Epithelial cell of proximal tubule (primary cell): ENCODE data around the gene NTM. TPM values are rescaled to one million over a fixed set of nuclear protein-coding genes. Genes with fewer than 3 reads are reported as not detected.

Experiments used
- DNase-seq: peaks from one replicate; pipeline ENCODE4 v3.0.0-alpha.2; 2011; ENCODE audit warnings: low read depth
- H3K4me3 ChIP-seq: 2 replicates; pipeline ENCODE4 v1.5.1; 2011; ENCODE audit warnings: low read depth, mild to moderate bottlenecking, low read length
- total RNA-seq: library from RNA; depleted of rRNA; stranded (reverse); fragments of >200 nt; gene quantifications from 2 replicates; pipeline ENCODE4 v1.2.3, GENCODE V29; 2015
- TF ChIP-seq, protein P1 (sequence below): conservative IDR thresholded peaks from 2 replicates; pipeline ENCODE4 v1.5.1; 2012; ENCODE audit warnings: low read depth, mild to moderate bottlenecking, low read length

Gene NTM
- total RNA-seq, 1 donor from 2014 or later = 5.3 TPM

DNA sequence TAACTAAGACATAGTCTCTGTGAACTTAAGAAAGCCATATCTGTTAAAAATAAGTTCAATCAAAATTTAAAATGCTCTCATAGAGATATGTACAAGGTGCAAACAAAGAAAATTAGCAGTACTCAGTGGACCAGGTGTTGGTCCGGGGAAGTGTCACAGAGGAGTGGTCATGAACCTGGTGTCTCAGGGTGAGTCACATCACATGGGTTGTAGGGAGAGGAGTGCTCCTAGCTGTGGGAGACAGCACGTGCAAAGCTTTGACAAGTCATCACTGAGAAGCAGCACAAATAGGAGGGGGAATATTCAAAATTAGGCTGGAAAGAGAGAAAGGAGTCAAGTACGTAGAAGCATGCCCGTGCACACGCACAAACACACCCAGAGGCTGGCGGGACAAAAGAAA is 438.1 kb downstream of the NTM start:
- DNase-seq = no peak
- TF ChIP-seq, protein P1, sequence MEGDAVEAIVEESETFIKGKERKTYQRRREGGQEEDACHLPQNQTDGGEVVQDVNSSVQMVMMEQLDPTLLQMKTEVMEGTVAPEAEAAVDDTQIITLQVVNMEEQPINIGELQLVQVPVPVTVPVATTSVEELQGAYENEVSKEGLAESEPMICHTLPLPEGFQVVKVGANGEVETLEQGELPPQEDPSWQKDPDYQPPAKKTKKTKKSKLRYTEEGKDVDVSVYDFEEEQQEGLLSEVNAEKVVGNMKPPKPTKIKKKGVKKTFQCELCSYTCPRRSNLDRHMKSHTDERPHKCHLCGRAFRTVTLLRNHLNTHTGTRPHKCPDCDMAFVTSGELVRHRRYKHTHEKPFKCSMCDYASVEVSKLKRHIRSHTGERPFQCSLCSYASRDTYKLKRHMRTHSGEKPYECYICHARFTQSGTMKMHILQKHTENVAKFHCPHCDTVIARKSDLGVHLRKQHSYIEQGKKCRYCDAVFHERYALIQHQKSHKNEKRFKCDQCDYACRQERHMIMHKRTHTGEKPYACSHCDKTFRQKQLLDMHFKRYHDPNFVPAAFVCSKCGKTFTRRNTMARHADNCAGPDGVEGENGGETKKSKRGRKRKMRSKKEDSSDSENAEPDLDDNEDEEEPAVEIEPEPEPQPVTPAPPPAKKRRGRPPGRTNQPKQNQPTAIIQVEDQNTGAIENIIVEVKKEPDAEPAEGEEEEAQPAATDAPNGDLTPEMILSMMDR = no peak
- H3K4me3 ChIP-seq = no peak overlapping the region

DNA sequence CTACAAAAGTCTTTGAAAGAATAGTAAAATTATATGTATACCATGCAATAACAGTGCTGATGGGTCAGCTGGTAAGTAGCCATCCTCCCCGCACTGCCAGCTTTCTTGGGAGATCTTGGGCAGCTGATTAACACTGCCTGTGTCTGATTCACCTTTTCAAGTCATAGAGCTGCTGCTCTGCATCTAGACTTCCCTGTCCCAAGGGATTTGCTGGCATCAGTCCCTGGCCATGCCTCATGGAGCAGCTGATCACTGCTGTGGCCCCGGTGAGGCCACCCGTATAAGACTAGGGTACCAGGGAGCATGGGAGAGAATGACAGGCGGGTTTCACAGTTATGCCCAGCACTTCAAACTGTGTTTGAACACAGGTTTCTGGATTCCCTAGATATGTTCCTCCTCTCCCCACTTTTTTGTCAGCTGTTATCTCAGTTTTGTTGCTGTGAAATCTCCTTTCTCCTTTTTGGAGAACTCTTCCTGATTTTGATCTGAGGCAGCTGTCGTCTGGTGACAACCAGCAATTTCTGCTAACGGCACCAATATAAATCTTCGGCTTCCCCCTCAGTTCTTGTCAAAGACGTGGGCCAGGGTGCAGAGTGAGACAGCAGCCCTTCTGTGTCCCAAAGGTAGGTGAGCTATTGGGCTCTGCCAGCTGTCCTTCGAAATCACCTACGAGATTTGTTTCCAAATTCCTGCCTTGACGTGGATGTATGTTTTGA is 438.9 kb downstream of the NTM start:
- H3K4me3 ChIP-seq = no peak overlapping the region
- no peak for DNase-seq
- TF ChIP-seq, protein P1 = no peak

DNA sequence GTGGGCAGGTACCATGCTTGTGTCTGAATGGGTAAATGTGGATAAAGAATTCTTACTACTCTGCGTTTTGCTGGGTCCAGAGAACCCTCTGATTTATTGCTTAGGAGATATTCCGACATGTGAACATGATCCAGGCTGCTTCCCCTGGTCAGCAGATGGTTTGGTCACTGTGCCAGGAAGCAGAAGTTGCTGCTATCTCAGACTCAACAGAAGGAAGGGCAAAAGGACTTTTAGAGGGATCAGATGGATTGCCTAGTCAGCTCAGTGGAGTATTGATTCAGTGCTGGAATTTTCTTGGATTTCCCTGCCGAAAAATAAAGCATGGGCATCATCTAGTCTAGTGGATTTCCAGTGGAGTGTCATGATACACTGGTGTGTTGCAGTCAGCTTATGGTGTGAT is 440.1 kb downstream of the NTM start:
- H3K4me3 ChIP-seq = no peak overlapping the region
- TF ChIP-seq, protein P1 = no peak
- DNase-seq = no peak

DNA sequence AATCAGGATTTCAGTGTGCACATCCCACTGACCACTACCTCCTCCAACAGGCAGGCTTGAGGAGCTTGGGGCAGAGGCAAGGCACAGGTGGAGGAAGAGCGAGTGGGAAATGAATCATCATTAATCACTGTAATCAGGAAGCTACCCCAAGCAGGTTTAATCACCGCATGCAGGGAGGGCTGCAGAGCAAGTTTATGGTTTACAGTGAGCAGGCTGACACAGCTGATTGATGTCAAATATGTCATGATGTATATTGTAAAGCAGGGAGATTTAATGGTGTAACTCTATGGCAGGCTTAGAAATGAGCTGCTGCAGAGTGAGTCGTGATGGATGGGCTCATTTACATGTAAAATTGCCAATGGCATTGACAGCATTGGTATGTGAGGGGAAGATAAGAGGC is 441.0 kb downstream of the NTM start:
- no peak for DNase-seq
- TF ChIP-seq, protein P1 = no peak
- H3K4me3 ChIP-seq = no peak overlapping the region

DNA sequence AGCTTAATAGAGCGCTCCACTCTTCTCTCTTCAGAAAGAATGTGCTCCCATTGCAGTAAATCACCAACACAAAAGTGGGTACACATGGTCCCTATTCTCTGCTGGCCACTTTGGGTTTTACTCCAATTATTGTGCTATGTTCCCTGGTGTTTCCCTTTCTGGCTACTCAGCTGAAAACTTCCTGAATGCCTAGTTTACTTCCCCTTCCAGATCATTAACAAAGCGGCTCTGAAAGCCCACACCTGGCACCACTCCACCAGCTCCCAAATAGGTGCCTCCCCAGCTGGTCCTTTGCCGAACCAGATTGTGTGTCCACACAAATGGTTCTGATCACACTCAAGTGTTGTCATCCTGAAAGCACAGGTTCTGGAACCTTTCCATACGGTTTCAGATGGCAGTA is 443.7 kb downstream of the NTM start:
- TF ChIP-seq, protein P1 = no peak
- no peak overlapping the region for H3K4me3 ChIP-seq
- DNase-seq = no peak

DNA sequence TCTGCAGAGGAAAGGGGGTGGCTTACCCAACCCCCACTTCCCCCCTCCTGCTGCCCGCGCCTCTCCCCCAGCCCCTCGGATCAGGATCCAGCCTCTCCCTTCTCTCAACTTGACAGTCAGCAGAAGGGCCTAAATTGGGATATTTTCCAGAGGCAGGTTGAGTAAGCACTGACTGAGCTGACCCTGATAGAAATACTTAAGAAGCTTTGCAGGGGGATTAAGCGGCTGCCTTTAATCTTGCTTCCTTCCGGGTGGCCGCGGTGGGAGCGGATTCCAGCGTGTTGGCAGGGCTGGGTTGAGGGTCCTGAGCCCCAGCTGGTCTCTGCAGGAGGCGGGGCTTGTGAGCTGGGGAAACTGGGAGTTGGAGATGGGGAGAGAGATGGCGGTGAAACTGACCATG is 445.2 kb downstream of the NTM start:
- H3K4me3 ChIP-seq = no peak overlapping the region
- TF ChIP-seq, protein P1 = no peak
- no peak for DNase-seq

DNA sequence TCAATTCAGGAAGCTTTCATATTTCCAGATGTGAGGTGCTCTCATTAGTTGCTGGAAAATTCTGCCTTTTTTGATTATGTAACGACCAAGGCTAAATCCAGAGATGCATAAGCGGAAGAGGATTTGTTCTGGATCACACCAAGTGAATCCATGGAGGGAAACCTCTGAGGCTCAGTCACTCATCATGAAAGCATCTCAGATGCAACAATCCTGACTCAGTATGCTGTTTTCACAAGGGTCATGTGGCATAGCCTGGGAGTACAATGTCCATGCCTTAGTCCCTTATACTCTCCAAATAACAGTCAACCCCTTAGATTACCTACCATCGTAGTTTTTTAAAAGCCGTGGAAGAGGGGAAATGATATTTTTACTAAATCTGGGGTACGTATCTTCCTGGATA is 445.6 kb downstream of the NTM start:
- DNase-seq = no peak
- no peak overlapping the region for H3K4me3 ChIP-seq
- TF ChIP-seq, protein P1 = no peak
